ENCODE results near the gene CSH2.

Gene CSH2

DNA sequence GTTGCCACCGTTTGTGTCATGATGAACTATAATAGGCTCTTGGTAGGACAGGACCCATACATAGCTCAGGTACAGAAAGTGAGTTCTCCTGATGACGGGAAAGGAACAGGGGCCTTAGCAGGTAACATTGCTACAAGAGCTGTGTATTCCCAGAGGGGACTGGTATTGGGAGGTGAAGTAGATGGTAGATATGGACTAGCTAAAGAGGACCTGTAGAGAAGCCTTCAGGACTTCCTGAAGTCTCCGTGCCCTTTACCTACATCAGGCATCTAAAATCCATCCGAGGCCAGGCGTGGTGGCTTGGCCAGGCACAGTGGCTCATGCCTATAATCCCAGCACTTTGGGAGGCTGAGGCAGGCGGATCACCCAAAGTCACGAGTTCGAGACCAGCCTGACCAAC is 18.3 kb downstream of the CSH2 start:
- no peak for DNase-seq (ENCODE audit: low spot score)

DNA sequence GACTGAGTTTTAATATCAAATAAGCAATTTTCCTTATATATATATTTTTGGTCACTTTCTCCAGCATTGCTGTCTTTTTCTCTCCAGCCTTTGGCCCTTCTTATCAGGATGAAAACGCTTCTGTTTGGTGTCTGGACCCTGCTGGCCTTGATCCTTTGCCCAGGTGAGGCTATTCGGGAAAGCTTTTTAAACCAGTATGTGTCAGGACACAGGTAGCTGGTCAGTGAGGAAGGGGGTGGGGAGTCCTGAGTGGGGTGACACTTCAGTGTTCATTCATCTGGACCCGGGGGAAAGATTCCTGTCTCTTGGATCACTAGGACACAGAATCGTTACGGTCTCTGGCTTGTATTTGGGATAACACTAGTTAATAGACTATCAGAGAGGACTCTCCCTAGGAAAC is 18.8 kb downstream of the CSH2 start:
- DNase-seq (ENCODE audit: low spot score), result no peak

DNA sequence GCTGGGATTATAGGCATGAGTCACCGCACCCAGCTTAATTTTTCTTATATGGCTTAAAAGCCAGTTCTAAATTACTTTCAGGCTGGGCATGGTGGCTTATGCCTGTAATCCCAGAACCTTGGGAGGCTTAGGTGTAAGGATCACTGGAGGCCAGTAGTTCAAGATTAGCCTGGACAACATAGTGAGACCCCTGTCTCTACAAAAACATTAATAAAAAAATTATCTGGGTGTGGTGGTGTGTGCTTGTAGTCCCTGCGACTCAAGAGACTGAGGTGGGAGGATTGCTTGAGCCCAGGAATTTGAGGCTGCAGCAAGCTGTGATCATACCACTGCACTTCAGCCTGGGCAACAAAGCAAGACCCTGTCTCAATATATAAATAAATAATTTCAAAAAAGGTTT is 20.2 kb downstream of the CSH2 start:
- DNase-seq (ENCODE audit: low spot score), result no peak

DNA sequence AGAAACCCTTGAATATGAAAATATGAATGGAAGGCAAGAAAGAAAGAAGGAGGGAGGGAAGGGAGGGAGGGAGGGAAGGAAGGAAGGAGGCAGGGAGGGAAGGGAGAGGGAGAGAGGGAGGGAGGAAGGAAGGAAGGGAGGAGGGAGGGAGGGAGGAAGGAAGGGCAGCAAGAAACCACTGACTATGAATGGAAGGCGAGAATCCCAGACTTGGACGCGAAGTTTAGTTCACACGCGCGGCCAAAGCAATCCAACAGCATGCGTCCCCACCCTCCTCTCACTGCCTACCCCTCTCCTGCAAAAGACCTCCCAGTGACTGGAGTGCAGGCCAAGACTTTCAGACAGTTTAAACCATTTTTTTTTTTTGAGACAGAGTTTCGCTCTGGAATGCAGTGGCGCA is 23.1 kb downstream of the CSH2 start:
- DNase-seq (ENCODE audit: low spot score), result no peak

DNA sequence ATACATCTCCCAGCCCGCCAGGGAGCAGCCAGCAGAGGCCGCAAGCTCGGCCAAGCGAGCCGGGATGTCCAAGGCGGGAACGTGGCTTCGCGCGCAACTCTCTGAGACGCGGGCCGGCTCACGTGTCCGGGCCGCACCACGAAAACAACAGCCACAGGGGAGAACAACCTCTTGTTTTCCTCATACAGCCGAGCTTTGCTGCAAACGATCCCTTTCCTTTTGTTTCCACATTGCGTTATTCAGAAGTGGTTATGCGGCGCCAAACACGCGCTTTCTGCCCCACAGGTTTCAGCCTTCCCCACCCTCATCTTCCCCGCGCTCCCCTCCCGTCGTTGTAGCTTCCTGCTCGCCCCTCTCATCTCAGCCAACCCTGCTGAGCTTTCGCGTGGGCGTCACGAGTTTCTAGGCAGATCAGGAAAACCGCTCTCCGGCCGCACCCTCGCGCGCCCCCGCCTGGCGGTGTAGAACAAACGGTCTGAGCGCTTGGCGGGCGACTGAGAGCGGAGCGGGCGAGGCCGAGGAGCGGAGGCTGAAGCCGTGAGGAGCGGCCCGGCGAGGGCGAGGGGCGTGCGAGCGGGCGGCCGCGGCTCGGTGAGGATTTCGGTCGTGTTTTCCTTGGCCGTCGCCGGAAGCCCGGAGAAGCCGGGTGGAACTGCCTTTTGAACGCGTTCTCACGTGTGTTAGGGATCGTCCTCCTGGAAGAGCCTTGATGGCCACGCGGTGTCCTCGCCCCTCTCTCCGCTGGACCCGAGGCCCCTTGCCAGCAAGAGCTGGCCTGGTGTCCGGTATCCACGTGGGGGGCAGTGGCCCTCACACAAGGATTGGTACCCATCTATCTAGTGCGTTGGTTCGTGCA is 24.4 kb downstream of the CSH2 start:
- DNase-seq (ENCODE audit: low spot score), result peak; percentile 94

DNA sequence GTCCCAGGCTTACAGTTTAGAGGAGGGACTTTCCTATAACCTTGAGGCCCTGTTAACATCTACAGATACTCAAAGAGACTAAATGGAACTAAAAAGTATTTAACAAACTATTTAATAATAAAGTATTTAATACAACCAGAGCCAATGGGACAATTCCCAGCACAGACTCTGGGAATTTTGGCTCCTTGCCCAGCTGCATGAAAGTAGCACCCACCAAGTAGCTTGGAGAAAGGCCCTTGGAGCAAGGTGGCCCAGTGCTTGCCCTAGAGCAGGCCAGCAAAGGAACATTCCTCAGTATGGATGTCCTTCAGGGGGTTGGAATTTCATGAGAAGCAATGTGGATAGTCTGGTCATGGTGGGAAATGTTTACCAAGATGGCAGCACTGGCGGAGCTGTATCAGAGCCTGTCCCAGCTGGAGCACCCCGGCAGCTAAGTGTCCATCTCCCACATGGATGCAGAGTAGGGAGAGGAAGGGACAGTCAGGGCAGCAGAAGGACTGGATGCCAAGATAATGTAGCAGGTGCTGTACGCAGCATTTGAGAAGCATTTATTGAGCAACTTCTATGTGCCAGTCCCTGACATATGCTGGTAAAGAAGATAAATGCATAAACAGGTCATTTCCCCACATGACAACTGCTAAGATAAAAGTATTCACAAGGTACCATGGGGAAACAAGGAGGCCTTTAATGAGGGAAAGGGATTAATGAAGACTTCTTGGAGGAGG is 25.8 kb downstream of the CSH2 start:
- no peak for DNase-seq (ENCODE audit: low spot score)

DNA sequence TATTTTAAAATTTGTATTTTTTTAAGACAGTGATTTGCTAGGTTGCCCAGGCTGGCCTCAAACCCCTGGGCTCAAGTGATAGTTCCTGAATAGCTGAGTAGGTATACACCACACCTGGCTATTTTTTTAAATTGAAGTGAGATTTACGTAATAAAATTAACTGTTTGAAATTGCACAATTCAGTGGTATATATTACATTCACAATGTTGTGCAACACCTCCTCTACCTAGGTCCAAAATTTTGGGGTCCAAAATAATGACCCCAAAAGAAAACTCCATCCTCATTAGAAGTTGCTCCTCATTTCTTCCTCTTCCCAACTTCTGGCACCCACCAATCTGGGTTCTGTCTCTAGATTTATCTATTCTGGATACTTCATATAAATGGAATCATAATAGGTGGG is 28.0 kb downstream of the CSH2 start:
- no peak for DNase-seq (ENCODE audit: low spot score)

DNA sequence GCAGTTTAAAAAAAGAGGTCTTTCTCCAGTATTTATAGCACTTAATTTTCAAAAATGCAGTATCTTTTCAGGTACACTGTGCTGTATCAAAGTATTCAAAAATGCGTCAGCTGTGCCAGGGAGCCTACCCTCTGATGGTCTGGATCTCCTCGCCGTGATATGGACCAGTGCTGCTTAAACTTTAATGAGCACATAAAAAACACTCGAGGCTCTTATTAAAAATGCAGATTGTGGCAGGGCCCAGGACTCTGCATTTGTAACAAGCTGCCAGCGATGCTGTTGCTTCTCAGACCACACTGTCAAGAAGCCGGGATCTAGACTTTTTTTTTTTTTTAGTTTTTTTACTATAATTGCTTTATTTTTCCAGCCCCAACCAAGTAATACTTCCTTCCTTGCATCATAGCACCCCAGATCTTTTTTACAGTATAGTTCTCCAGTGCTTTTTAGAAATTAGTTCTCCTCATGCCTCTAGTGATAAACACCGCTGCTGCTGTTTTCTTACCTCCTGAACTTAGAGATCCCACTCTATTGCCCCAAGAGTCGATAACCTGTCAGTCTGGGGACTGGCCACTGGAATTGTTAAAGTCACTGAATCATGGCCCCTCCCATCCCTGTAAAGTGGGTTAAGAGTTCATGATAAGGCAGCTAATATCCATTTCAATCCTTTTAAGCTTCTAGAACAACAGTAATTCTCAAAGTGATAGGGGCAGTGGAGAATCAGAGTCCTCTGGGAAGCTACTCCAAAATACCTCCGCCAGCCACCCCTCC is 29.4 kb downstream of the CSH2 start:
- no peak for DNase-seq (ENCODE audit: low spot score)

DNA sequence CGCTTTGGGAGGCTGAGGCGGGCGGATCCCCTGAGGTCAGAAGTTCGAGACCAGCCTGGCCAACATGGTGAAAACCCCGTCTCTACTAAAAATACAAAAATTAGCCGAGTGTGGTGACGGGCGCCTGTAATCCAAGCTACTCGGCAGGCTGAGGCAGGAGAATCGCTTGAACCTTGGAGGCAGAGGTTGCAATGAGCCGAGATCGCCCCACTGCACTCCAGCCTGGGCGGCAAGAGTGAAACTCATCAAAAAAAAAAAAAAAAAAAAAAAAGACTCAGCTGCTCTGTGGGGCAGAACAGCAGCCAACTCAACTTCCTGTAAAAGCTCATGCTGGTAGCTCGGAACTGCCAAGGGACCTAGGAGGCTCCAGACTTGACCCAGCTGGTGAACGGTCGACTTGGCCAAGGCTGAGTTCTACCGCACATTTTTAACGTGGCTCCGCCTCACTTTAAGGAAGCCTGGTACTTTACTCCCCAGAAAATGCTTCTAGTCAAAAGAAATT is 30.0 kb downstream of the CSH2 start:
- peak; percentile 76 for DNase-seq (ENCODE audit: low spot score)

DNA sequence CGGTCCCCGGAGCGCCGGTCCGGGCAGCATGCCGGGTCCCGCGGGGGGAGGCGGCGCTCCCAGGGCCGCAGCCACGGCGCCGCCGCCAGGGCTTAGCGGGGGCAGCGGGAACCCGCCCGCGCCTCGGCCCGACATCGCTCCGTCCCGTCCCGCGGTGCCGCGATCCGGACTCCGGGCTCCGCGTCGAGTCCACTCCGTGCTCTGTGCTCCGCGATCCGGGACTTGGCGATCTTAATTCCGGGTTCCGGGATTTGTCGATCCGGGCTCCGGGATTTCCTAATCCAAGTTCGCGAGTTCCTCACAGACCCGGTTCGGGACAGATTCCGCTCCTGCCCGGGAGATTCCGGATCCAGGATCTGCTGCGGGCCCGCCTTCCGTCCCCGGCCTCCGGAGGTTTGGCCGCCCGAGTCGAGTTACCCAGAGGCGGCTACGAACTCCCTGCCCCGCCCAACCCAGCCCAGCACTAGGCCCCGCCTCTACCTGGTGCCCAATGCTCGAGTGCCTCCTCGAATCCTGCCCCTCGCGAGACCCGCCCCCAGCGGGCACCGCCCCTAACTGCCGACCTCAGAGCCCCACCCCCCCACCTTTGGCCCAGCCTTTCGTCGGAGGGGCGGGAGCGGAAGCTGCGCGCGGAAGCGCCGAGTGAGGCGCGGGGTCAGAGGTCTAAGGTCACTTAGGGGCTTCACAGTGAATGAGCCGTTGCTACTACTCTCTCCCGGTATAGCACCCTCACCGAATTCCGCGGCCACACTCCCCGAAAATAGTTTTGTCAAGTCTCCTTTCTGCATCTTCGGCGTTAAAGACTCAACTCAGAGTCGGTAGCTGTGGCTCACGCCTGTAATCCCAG is 30.7 kb downstream of the CSH2 start, which contains the start of gene SMARCD2:
Gene SMARCD2, minus strand, starts transcription at position 146 of the 847 bp plus-strand sequence. Its CDS starts 11 bp downstream, at position 135.
- DNase-seq (ENCODE audit: low spot score), result peak; percentile 96

DNA sequence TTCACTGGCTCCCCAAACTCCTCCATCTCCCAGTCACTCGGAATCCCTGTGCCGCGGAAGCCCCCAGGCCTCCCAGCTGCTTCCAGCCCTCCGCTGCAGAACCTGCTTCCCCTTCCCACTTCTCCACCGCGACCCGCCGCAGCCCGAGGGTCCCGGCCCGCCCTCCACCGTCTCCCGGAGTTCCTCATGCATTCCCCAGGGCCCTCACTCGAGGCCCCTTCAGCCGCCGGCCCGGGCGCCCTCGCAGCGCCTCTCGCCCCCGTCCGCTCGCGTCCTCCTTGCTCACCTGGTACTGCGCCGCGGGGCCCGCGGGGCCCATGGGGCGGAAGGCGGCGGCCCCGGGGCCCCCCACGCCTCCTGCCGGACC is 31.3 kb downstream of the CSH2 start:
- peak; percentile 28 for DNase-seq (ENCODE audit: low spot score)

DNA sequence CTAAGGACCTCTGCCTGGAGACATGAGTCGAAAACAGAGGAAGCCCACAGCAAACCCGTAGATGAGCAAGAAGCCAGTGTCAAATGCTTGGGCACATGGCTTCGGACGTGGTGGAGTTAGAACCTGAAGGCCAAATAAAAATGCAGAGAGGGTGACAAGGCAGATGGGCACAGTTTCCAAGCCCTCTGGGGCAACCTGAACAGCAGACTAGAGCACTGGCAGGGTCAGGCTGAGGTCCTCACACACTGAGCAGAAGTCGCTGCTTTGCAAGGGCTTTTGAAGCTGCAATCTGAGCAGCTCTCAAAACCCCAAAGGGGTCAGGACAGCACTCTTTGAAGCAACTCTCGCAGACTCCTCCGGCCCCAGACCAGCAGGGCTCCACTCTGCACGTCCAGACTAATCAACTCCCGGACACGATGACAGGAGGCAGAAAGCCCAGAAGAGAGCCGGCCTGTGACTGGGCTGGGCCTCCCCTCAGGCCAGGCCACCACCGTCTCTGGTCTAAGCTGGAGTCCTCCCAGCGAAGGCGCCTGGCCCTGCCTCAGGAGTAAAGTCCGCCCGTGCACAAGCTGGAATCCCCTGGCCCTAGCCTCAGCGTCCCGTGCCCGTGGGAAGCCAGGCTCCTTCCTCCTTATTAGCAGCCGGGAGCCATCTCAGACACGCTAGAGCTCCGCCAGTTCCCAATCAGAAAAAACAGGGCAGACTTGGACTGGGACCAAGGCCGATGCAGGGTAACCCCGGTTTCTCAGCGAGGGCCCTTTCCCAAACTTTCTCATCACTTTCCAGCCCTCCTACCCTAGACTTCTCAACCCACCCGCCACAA is 31.9 kb downstream of the CSH2 start:
- DNase-seq (ENCODE audit: low spot score), result peak; percentile 48

DNA sequence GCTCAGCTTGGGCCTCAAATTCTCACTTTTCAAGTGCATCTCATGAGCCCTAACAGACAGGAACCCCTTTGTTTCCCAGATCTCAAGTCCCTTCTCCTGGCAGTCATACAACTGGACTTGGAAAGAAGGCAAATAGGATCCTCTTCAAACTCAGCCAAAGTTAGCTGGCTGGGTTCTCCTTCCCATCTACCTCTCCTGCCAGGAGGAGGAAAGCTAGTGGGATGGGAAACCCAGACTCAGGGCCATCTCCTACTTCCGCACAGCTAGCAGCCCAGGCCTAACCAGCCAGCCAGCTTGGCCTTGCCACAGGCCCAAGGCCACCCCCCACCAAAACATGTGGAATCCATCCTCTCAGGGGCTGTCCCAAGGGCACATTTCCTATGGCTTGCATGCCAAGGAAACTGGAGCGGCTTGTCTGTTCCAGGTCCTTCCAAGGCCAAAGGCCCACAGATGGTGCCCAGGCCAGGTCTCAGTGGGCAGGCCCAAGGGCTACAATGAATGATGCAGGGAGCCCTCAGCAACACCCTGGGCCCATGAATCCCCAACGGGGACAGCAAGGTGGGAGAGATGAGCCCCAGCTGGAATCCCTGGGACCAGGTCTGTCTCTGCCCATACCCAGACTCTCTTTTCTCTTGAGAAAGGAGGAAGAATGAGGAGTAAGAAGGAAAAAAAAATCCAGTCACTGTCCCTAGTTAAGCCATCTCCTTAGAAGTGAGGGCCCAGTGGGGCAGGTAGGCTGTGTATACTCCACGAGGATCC is 32.7 kb downstream of the CSH2 start:
- no peak for DNase-seq (ENCODE audit: low spot score)

DNA sequence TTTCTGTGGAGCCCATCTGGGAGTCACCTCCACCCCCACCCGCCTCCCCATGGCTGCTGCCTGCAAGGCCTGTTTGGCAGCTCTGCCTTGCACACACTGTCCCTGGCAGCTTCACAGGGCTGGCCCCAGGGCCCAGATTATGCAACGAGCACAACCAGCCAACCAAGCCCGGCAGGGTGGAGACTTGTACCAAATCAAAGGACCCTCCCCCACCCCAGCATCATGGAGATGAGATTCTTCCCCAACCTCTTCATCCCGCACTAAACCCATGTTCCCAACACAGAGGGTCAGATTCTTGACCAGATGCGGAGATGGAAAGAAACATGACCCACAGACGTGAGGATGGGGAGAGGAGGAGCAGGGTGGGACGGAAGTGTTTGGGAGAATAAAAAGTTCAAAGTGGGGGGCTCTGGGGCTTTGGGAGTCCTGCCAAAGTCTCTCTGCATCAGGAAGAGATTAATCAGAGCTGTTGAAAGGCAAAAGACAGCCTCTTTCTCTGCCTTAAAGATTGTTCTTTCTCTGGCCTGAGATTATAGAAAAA is 34.8 kb downstream of the CSH2 start:
- DNase-seq (ENCODE audit: low spot score), result no peak

DNA sequence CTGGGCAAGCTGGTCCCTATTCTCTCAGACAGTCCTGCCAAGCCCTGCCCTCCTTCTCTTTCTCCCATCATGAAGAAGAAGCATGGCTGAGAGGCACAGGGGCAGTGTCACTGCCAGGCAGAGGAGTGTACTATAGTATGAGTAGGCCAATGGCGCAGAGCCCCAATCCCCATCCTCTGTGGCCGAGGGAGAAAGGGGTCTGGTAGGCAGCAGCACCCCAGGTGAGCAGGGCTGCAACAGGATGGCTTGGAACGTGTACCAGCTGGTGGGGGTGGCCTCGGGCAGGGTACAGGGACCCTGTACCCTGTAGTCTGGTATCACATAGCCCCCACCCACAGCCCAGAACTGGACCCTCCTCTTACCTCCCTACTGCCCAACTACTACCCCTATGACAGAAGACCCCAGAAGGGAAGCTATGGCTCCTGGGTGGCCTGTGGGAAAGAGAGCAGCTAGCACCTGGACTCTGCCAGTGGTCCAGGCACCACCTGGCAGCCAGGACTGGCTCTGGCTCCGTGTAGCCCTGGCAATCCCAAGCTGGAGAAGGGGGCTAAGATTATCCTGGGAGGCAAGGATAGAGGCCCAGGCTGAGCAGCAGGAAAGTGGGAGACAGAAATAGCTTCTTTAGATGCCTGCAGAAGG is 35.4 kb downstream of the CSH2 start:
- DNase-seq (ENCODE audit: low spot score), result no peak

DNA sequence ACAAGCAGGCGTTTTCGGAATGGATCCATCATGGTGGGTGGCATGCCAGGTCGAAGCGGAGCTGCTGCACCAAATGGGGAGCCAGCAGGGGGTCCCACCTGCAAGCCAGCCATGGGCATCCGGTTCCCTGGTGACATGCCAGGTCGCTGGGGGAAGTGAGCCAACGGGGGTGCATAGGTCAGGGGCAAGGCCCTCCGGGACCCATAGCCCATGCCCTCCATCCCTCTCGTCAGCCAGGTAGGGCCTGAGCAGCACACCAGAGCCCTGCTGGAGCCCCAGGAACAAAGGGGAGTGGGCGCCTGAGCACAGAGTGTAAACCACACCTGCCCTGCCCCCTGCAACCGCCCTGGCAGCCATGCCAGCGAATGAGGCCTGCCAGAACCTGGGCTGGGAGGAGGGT is 36.0 kb downstream of the CSH2 start:
- no peak for DNase-seq (ENCODE audit: low spot score)

DNA sequence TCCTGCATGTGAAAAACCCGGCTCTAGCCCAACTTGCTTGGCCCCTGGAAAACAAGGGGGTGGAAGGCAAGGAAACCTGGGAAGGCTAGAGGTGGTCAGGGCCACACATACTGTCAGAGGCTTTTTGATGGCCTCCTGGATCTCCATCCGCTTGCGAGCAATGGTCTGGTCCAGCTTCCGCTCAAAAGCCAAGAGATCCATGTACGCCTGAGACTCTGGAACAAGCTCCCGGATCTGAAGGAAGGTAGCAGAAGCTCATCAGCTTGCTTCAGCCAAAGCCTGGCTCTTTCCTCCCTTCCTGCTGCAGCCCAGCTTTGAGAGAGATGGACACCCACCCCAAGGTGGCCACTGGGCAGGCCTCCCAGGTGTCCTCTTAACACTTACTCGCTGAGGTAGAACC is 36.7 kb downstream of the CSH2 start:
- no peak for DNase-seq (ENCODE audit: low spot score)

DNA sequence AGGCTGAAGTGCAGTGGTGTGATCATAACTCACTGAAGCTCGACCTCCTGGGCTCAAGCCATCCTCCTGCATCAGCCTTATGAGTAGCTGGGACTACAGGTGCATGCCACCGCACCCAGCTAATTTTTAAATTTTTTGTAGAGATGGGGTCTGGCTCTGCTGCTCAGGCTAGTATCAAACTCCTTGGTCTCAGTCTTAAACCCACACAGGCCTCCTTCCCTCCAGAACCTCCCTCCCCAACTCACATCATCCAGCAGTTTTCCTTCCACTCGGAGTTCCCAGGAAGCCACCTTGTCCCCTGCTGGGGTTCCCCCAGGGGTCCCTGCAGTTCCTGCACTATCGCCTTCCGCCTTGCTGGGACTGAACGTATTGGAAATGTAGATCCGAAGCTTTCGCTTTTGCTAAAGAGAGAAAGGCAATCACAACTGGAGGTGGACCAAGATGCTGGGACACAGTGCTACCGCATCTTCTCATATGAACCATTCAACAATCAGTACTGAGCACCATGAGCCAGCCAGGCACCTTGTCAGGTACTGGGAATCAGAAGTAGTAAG is 38.2 kb downstream of the CSH2 start:
- DNase-seq (ENCODE audit: low spot score), result no peak
